GM19372 (cell line): ENCODE measurements around the gene SPAG17.

Experiments used
- ATAC-seq: cut with Tn5 transposase; IDR thresholded peaks from one replicate; pipeline ENCODE4 v1.9.1; 2021; ENCODE audit warnings: mild to moderate bottlenecking, low read depth, moderate library complexity; ENCODE audit not compliant: unreplicated experiment

Gene SPAG17

GRCh38 chr1:118185084-118185832 lies at the start of gene SPAG17:
Gene SPAG17 (minus strand): TSS chr1:118185228. CDS start chr1:118185157, 71 bp downstream.
- no peak for ATAC-seq

- no peak for ATAC-seq
These were observed 40.4 kb upstream of the SPAG17 start for GRCh38 chr1:118225471-118225870.

GRCh38 chr1:118223426-118223825 lies 38.4 kb upstream of the SPAG17 start:
- no peak for ATAC-seq

GRCh38 chr1:118219438-118219837 lies 34.4 kb upstream of the SPAG17 start:
- ATAC-seq, result no peak

- ATAC-seq, result no peak
These were observed 32.3 kb upstream of the SPAG17 start for GRCh38 chr1:118217141-118217838.

GRCh38 chr1:118214866-118215265 lies 29.8 kb upstream of the SPAG17 start:
- no peak for ATAC-seq

- no peak for ATAC-seq
These were observed 25.7 kb upstream of the SPAG17 start for GRCh38 chr1:118210723-118211110.

GRCh38 chr1:118210051-118210722 lies 25.2 kb upstream of the SPAG17 start:
- no peak for ATAC-seq

- ATAC-seq, result no peak
These were observed 24.6 kb upstream of the SPAG17 start for GRCh38 chr1:118209648-118210047.

- no peak for ATAC-seq
These were observed 21.9 kb upstream of the SPAG17 start for GRCh38 chr1:118206966-118207365.

GRCh38 chr1:118204648-118205047 lies 19.6 kb upstream of the SPAG17 start:
- no peak for ATAC-seq

- no peak for ATAC-seq
These were observed 19.1 kb upstream of the SPAG17 start for GRCh38 chr1:118204105-118204504.

GRCh38 chr1:118202076-118202608 lies 17.1 kb upstream of the SPAG17 start:
- no peak for ATAC-seq

- no peak for ATAC-seq
These were observed 16.5 kb upstream of the SPAG17 start for GRCh38 chr1:118201524-118201923.

GRCh38 chr1:118200836-118201235 lies 15.8 kb upstream of the SPAG17 start:
- no peak for ATAC-seq

- ATAC-seq, result no peak
These were observed 5.5 kb upstream of the SPAG17 start for GRCh38 chr1:118190561-118190960.

- ATAC-seq, result no peak
These were observed 4.5 kb upstream of the SPAG17 start for GRCh38 chr1:118189564-118189963.

GRCh38 chr1:118188411-118188810 lies 3.4 kb upstream of the SPAG17 start:
- ATAC-seq, result no peak

GRCh38 chr1:118186026-118186425 lies 998 bp upstream of the SPAG17 start:
- ATAC-seq, result no peak

GRCh38 chr1:118184739-118185083 lies 317 bp downstream of the SPAG17 start:
- ATAC-seq, result no peak

- ATAC-seq, result no peak
These were observed 1.4 kb downstream of the SPAG17 start for GRCh38 chr1:118183586-118183985.
